ENCODE results near the gene ACAP3.

DNA sequence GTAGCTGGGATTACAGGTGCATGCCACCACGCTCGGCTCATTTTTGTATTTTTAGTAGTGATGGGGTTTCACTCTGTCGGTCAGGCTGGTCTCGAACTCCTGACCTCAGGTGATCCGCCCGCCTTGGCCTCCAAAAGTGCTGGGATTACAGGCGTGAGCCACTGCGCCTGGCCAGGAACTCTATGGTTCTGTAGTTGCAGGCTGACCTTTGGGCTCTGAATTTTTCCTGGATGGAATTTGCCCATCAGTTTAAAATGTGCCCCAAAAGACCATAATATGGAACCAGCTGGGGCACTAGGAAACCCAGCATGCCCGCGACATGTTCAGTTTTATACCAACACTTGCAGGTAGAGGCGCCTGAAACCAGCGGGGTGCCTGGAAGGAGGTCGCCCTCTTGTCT, 29.1 kb downstream of the ACAP3 start:
- no peak for TF ChIP-seq POLR2A (IDR thresholded peaks at IDR 0.05)
- TF ChIP-seq, protein P1, sequence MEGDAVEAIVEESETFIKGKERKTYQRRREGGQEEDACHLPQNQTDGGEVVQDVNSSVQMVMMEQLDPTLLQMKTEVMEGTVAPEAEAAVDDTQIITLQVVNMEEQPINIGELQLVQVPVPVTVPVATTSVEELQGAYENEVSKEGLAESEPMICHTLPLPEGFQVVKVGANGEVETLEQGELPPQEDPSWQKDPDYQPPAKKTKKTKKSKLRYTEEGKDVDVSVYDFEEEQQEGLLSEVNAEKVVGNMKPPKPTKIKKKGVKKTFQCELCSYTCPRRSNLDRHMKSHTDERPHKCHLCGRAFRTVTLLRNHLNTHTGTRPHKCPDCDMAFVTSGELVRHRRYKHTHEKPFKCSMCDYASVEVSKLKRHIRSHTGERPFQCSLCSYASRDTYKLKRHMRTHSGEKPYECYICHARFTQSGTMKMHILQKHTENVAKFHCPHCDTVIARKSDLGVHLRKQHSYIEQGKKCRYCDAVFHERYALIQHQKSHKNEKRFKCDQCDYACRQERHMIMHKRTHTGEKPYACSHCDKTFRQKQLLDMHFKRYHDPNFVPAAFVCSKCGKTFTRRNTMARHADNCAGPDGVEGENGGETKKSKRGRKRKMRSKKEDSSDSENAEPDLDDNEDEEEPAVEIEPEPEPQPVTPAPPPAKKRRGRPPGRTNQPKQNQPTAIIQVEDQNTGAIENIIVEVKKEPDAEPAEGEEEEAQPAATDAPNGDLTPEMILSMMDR (IDR thresholded peaks at IDR 0.05 in 8 of 11, conservative IDR thresholded peaks at IDR 0.05 in 3 of 11), result no peak
